Stimulated activated CD4-positive, alpha-beta T cell treated with anti-CD3 and anti-CD28 coated beads, Interleukin-15, amount 100 ng/mL, for 1 hour (primary cell): ENCODE measurements around the gene ANGPT4.
"Not testable (repeated sequence)": the region's sequence is repeated elsewhere in the genome, so short reads cannot be mapped to it uniquely, and the experiment has no call there.

Source experiments
- DNase-seq, 2 donors: peaks; one replicate each; pipeline ENCODE4 v3.0.0-alpha.2; 2020; ENCODE audit warnings: low read depth in 1 of 2, low spot score in 1 of 2

Gene ANGPT4

DNA sequence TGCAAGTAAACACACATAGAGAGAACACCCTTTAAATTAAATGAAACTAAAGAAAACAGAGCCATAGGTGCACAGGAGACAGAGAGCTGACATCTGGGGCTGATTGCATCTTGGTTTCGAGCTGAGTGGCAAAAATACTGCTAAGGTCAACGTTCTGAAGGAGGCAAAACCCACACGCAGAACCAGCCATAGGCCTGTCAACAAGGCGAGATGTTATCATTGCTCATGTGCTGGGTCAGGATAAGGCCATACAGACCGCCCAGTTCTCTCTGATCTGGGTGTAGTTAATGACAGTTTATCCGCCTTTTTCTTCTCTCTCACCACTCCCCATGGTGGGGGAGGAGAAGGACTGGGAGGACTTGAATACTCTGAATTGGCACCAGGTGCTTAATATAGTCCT is 87.1 kb downstream of the ANGPT4 start:
- DNase-seq = no peak

DNA sequence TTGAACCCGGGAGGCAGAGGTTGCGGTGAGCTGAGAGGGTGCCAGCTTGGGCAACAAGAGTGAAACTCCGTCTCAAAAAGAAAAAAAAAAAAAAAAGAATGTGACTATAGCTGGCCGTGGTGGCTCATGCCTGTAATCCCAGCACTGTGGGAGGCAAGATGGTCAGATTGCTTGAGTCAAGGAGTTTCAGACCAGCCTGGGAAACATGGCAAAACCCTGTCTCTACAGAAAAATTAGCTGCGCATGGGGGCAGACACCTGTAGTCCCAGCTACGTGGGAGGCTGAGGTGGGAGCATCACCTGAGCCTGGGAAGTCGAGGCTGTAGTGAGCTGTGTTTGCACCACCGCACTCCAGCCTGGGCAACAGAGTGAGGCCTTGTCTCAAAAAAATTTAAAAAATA is 88.2 kb downstream of the ANGPT4 start:
- DNase-seq = not testable (repeated sequence)

DNA sequence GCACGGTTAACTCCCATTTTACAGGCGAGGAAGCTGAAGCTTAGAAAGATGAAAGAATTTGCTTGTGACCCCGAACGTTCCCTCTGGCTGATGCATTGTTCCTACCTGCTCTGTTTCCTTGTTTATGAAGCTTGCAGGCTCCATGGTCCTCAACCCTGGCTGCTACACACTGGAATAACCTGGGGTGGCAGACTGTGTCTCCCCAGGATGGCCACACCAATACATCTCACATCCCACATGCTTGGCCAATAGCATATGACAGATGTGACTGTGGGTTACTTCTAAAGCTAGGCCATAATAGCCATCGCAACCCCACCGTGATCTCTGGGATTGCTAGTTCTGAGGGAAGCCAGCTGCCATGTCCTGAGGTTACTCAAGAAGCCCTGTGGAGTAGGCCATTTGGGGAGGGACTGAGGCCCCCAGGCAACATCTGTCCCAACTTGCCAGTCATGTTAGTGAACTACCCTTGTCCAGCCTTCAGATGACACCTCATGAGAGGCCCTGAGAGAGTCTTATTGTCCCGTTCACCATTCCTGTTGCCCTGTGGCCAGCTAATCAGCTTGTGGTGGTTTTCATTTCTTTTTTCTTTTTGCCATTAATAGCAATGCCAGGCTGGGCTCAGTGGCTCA is 89.3 kb downstream of the ANGPT4 start:
- no peak for DNase-seq

DNA sequence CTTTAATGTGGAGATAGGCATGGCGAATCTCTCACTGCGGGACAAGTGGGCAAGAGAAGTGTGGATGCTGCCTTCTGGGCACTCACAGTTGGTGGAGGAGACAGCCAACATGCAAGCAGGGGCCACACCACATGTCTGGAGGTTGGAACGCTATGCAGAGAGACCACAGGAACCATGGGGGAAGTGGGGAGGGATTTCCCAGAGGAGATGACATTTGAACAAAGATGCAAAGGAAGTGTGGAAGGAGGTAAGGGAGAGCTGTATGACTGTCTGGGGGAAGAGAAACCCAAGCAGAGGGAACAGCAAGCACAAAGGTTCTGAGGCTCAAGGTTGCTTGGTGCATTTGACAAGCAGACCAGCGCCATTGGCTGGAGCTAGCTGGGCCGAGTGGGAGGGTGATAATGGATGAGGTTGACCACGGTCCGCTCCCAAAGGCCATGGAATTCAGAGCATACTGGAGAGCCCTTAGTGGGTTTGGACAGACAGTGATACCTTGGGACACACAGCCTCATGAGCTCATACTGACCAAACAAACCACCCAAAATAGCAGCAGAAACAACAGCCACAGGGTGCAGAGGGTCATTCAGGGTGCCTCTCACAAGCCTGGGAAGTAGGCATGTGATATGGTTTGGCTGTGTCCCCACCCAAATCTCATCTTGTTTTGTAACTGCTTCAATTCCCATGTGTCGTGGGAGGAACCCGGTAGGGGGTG is 90.3 kb downstream of the ANGPT4 start:
- no peak for DNase-seq

DNA sequence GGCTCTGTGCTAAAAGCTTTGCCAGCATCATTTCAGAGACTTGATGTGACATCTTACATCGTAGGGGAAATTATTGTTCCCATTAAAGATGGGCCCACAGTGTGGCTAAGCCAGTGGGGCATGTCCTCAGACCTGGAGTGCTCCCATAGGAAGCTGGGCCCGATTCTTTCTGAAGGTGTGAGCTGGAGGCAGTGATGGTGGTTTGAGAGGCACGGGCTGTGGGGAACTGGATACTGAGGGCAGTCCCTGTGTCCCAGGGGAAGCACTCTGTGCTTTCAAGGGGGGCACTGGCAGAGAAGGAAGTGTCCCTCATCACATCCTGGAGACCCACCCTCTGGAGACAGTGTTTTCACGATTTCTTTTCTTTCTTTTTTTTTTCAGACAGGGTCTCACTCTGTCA is 91.2 kb downstream of the ANGPT4 start:
- no peak for DNase-seq

DNA sequence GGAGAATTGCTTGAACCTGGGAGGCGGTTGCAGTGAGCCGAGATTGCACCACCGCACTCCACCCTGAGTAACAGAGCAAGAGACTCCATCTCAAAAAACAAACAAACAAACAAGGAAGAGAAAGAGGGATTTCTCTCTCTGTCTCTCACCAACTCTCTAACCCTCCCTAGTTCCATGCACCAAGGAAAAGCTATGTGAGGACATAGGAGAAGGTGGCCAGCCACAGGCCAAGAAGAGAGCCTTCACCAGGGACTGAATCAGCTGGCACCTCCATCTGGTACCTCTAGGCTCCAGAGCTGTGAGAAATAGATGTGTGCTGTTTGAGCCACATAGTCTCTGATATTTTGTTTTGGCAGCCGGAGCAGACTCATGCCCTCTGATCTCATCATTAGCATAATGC is 91.6 kb downstream of the ANGPT4 start:
- no peak for DNase-seq

DNA sequence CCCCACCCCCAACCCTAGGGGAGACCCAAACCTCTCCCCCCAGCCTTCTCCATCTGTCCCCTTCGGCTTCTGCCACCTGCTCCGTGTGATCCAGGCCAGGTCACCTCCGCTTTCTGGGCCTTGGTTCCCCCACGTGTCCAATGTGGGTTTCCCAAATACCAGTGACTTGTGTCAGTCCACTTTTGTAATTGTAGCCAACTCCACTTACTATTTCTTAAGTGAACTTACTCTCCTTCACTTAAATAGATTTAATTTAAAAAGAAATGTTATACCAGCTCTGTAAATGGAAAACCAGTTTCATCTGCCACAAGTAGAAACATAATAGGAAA is 92.6 kb downstream of the ANGPT4 start:
- DNase-seq = no peak

DNA sequence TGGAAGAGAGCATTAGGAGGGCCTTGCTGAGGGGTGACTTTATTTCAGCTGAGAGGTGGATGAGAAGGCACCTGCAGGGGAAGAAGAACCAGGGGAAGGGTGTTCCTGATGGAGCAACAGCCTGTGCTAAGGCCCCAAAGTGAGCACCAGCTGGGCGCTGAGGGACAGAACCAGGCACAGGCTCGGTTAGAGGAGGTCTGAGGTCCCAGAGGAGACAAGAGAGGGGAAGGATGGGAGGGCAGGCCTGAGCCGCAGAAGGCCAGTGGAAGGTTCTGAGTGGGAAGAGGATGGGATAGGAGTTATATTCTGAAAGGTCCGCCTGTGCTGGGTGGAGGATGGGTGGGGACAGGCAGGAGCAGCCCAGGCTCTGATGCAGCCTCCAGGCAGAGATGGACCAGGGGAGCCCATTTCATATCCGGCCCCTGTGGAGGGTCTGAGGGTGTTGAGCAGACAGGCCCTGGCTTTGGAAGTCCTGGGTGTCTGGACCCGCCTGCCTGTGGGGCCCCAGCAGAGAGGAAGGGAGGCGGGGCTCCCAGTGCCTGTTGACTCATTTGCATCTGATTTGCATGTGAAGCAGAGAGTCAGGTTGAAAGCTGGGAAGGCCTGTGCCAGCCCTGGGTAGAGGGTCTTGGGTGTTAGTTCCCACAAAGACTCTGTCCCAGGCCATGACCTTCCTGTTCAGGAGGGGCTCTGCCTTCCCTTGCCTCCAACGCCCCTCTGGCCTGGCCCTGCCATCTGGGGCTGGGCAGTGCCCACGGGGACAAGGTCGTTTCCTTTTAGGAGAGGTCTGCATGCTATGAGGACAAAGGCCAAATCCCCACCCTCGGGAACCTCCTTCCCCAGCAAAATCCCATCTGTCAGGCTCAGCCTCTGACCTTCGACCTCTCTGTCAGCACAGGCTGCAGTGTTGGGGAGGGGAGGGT is 93.2 kb downstream of the ANGPT4 start:
- no peak for DNase-seq

DNA sequence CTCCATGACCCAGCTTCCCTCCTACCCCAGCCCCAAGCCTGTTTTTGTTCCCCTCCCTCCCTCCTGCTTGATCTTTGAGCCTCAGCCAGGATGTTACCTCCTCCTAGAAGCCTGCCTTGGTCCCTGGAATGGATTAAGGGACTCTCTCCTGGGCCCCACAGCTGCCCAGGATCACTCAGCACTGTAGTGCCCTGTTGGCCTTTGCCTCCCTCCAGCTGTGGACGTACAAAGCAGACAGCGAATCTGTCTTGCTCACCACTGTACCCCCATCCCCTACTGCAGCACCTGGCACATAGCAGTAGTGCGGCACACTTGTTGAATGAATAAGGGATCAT is 94.4 kb downstream of the ANGPT4 start:
- no peak for DNase-seq

DNA sequence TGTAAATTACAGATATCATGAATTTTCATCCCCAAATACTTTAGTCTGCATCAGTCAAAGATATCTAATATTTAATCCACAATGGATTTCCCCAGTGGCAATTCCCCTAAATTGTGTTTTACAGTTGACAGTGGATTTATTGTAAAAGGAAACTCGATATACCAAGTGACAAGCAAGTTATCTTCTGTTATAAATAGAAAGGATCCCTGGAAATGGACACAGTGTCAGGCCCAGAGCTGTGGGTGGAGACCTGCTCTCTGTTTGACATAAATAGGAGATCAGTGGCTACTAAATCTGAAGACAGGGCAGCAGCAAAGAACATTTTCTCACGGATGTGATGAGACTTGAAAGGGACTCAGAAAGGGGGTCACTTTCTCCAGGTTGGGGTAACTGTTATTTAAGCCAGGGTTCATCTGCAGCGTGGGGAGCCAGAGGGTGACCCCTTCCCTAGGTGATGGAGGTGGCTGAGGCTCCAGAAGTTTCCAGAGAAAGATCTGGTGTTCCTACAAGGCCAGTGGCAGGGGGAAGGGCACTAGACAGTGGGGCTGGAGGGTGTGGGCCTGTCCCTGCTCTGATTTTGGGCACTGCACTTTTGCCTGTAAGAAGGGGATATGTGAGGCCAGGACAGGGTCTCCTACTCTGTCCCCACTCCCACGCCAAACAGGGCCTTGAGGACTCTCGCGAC is 94.9 kb downstream of the ANGPT4 start:
- DNase-seq = no peak

DNA sequence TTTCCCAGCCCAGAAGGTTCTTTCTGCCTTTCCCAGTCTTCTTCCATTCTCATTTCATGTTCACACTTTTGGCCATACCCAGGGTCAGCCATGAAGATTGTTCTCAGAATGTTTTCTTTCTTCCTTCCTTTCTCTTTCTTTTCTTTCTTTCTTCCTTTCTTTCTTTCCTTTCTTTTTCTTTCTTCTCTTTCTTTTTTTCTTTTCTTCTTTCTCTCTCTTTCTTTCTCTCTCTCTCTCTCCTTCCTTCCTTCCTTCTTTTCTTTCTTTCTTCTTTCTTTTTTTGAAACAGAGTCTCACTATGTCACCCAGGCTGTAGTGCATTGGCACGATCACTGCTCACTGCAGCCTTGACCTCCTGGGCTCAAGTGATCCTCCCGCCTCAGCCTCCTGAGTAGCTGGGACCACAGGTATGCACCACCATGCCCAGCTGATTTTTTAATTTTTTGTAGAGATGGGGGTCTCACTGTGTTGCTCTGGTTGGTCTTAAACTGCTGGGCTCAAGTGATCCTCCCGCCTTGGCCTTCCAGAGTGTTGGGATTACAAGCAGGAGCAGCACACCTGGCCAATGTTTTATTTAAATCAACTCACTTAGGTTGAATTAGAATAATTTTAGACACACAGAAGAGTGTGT is 95.7 kb downstream of the ANGPT4 start:
- no peak for DNase-seq
